OCI-LY7 (cell line): ENCODE measurements around the gene NLGN1.

Experiments
- CTCF ChIP-seq: fragments of 200-600 bp; sonication (generic); conservative IDR thresholded peaks from 2 replicates; pipeline ENCODE4 v1.5.1; 2014; ENCODE audit warnings: mild to moderate bottlenecking, antibody characterized with exemption, low read length, moderate library complexity, mixed read lengths
- EZH2phosphoT487 ChIP-seq: fragments of 200-600 bp; sonication (generic); IDR thresholded peaks from 2 replicates; pipeline ENCODE4 v1.6.1; 2018; ENCODE audit warnings: low read depth, borderline replicate concordance, mild to moderate bottlenecking, mixed run types, antibody characterized with exemption, low read length, moderate library complexity, mixed read lengths

GRCh38 chr3:174068035-174068434, 670.5 kb downstream of the NLGN1 start:
- no peak for TF ChIP-seq CTCF
- TF ChIP-seq EZH2phosphoT487, result no peak
